ENCODE results near the gene FCHO1.

DNA sequence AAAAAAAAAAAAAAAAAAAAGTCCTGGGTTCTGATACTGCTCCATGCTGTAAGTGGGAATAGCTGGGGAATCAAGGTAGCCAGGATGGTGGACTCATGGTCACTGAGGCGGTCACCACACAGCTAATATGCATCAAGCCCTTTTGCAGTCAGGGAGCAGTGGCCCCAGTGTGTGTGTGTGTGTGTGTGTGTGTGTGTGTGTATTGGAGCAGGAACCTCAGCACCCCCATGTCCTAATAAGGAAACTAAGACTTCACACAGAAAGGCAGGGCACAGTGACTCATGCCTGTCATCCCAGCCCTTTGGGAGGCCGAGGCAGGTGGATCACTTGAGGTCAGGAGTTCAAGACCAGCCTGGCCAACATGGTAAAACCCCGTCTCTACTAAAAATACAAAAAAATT is 55.7 kb downstream of the FCHO1 start:
- TF ChIP-seq, protein P1, sequence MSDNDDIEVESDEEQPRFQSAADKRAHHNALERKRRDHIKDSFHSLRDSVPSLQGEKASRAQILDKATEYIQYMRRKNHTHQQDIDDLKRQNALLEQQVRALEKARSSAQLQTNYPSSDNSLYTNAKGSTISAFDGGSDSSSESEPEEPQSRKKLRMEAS (IDR thresholded peaks at IDR 0.05) = no peak
- TF ChIP-seq SMC3 (IDR thresholded peaks at IDR 0.05) (no peak), POLR2A (IDR thresholded peaks at IDR 0.05; ENCODE audit: low read length) (no peak), ZSCAN20 (CRISPR knock-in tag; IDR thresholded peaks at IDR 0.05) (no peak), EP300 (IDR thresholded peaks at IDR 0.05) (no peak), CHD2 (IDR thresholded peaks at IDR 0.05; ENCODE audit: low read length, partially characterized antibody) (no peak), TP53 (CRISPR knock-in tag; IDR thresholded peaks at IDR 0.05) (no peak), NR3C1 (IDR thresholded peaks at IDR 0.05) (no peak), HOXA7 (CRISPR knock-in tag; IDR thresholded peaks at IDR 0.05) (no peak), HEYL (CRISPR knock-in tag; IDR thresholded peaks at IDR 0.05) (no peak), CBX2 (IDR thresholded peaks at IDR 0.05; ENCODE audit: borderline replicate concordance, low read depth) (no peak), CEBPB (IDR thresholded peaks at IDR 0.05) (no peak), JUNB (IDR thresholded peaks at IDR 0.05) (no peak)
- TF ChIP-seq, protein P2, sequence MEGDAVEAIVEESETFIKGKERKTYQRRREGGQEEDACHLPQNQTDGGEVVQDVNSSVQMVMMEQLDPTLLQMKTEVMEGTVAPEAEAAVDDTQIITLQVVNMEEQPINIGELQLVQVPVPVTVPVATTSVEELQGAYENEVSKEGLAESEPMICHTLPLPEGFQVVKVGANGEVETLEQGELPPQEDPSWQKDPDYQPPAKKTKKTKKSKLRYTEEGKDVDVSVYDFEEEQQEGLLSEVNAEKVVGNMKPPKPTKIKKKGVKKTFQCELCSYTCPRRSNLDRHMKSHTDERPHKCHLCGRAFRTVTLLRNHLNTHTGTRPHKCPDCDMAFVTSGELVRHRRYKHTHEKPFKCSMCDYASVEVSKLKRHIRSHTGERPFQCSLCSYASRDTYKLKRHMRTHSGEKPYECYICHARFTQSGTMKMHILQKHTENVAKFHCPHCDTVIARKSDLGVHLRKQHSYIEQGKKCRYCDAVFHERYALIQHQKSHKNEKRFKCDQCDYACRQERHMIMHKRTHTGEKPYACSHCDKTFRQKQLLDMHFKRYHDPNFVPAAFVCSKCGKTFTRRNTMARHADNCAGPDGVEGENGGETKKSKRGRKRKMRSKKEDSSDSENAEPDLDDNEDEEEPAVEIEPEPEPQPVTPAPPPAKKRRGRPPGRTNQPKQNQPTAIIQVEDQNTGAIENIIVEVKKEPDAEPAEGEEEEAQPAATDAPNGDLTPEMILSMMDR (IDR thresholded peaks at IDR 0.05) = no peak

All from A549 (cell line).